Prostate gland (tissue), 2 donors: Measurements from ENCODE around the gene KDELR3.

ENCODE experiments used
- POLR2A ChIP-seq: fragments of 450-650 bp; IDR thresholded peaks from one replicate; pipeline ENCODE4 v1.6.1; 2016; ENCODE audit warnings: antibody characterized with exemption, mild to moderate bottlenecking
- POLR2AphosphoS5 ChIP-seq: sonication (generic); formaldehyde crosslinking; IDR thresholded peaks from one replicate; pipeline ENCODE4 v1.6.1; 2017; ENCODE audit warnings: antibody characterized with exemption
- TF ChIP-seq, protein P1 (sequence below), 4 experiments: fragments of 200-600 bp in 2 of 4; fragments of 450-650 bp in 2 of 4; sonication (generic) in 2 of 4; IDR thresholded peaks; 1 replicate in 3 of 4; 2 replicates in 1 of 4; pipeline ENCODE4 v1.5.1; 2016 to 2019; ENCODE audit warnings: antibody characterized with exemption in 4 of 4, mild to moderate bottlenecking in 2 of 4, moderate library complexity in 2 of 4

DNA sequence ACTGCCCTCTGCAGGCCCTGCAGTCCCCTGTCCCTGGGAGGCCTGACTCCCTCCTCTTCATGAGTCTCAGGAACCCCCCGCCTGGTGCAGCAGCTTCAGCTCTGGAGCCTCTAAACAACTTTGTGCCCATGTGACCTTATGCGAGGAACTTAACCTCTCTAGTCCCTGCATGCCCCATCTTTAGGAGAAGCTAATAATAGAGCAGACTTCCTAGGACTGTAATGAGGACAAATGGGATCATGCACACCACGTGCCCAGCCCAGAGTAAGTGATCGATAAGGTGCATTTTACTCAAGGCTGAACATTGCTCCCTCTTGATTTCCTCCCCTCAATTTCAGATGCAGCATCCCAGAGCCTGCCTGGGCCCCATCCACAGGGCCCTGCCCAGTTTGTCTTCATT is 31.9 kb upstream of the KDELR3 start:
- TF ChIP-seq, protein P1, sequence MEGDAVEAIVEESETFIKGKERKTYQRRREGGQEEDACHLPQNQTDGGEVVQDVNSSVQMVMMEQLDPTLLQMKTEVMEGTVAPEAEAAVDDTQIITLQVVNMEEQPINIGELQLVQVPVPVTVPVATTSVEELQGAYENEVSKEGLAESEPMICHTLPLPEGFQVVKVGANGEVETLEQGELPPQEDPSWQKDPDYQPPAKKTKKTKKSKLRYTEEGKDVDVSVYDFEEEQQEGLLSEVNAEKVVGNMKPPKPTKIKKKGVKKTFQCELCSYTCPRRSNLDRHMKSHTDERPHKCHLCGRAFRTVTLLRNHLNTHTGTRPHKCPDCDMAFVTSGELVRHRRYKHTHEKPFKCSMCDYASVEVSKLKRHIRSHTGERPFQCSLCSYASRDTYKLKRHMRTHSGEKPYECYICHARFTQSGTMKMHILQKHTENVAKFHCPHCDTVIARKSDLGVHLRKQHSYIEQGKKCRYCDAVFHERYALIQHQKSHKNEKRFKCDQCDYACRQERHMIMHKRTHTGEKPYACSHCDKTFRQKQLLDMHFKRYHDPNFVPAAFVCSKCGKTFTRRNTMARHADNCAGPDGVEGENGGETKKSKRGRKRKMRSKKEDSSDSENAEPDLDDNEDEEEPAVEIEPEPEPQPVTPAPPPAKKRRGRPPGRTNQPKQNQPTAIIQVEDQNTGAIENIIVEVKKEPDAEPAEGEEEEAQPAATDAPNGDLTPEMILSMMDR (IDR thresholded peaks at IDR 0.05), result no peak
- TF ChIP-seq POLR2AphosphoS5 (no peak), POLR2A (no peak)
